NB4 (cell line): ENCODE data around the gene TMEM63A.
"Not testable (repeated sequence)": the region's sequence is repeated elsewhere in the genome, so short reads cannot be mapped to it uniquely, and the experiment has no call there.

Source experiments
- DNase-seq: peaks from one replicate; pipeline ENCODE4 v3.0.0; 2010; ENCODE audit warnings: low read depth
- H3K4me3 ChIP-seq: one replicate; pipeline ENCODE4 v1.5.1; 2011; ENCODE audit warnings: mild to moderate bottlenecking, low read depth, low read length, moderate library complexity
- MYC ChIP-seq: IDR thresholded peaks from 2 replicates; pipeline ENCODE4 v1.6.1; 2011; ENCODE audit warnings: low read depth, low read length
- POLR2A ChIP-seq: IDR thresholded peaks from 2 replicates; pipeline ENCODE4 v1.6.1; 2011; ENCODE audit warnings: mild to moderate bottlenecking; ENCODE audit not compliant: insufficient read length; ENCODE audit errors: extremely low read depth
- TF ChIP-seq, protein P1 (sequence below): IDR thresholded peaks from one replicate; pipeline ENCODE4 v1.5.1; 2012; ENCODE audit warnings: low read depth, low read length
- TF ChIP-seq, protein P2 (sequence below): IDR thresholded peaks from 2 replicates; pipeline ENCODE4 v1.6.1; 2011; ENCODE audit warnings: low read depth, low read length

Gene TMEM63A

DNA sequence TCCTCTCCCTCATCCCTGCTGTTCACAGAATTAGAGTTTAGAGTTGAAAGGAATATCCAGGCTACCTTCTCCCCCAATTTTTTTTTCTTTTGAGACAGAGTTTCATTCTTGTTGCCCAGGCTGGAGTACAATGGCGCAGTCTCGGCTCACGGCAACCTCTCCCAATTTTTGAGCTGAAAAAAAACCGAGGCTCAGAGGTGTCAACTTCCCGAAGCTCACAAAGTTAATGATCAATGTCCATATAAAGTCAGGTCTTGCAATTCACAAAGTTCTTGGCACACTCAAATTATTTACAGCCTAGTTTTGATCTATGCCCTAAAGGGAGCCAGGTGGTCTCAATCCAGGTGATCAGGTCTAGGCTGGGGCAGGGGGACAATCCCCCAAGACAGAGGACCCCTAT lies 7.6 kb upstream of the TMEM63A start:
- TF ChIP-seq, protein P1, sequence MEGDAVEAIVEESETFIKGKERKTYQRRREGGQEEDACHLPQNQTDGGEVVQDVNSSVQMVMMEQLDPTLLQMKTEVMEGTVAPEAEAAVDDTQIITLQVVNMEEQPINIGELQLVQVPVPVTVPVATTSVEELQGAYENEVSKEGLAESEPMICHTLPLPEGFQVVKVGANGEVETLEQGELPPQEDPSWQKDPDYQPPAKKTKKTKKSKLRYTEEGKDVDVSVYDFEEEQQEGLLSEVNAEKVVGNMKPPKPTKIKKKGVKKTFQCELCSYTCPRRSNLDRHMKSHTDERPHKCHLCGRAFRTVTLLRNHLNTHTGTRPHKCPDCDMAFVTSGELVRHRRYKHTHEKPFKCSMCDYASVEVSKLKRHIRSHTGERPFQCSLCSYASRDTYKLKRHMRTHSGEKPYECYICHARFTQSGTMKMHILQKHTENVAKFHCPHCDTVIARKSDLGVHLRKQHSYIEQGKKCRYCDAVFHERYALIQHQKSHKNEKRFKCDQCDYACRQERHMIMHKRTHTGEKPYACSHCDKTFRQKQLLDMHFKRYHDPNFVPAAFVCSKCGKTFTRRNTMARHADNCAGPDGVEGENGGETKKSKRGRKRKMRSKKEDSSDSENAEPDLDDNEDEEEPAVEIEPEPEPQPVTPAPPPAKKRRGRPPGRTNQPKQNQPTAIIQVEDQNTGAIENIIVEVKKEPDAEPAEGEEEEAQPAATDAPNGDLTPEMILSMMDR = no peak
- no peak for TF ChIP-seq POLR2A
- TF ChIP-seq, protein P2, sequence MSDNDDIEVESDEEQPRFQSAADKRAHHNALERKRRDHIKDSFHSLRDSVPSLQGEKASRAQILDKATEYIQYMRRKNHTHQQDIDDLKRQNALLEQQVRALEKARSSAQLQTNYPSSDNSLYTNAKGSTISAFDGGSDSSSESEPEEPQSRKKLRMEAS = no peak
- DNase-seq = no peak
- no peak overlapping the region for H3K4me3 ChIP-seq

DNA sequence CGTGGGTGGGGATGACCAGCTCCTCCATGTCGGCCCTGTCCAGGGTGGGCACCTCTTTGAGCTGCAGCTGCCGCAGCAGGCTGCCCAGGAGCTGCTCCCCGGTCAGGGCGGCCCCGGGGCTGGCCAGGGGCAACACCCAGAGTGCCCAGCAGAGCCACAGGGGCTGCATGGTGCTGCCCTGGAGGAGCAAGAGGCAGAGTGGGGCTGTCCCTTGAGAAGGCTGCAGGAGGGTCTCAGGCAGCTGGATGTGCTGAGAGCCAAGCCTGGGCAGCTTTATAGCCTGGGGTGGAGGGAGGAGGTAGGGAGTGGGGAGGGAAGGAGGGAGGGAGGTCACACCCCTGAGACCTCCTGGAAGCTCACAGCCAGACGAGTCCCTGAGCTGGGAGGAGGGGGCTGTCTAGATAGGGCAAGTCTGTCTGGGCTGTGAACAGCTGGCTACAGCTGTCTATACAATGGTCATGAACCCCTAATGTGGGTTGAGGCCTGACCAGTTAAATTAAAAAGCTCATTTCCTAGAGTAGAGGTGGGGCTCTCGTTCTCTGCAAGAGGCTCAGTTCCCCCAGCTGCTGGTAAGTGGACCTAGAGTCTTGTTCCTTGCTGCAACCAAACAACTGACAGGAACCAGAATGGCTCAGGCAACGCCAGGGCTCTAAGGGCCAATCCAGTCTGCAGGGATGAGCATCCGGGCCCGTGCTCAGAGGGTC lies 6.9 kb upstream of the TMEM63A start, which contains the start of gene LEFTY1:
Gene LEFTY1 (minus strand): TSS at position 249 of the 704 bp plus-strand sequence. CDS start 80 bp downstream, at position 169.
- no peak for DNase-seq
- TF ChIP-seq, protein P1 = no peak
- TF ChIP-seq POLR2A (no peak), MYC (no peak)
- TF ChIP-seq, protein P2 = no peak
- H3K4me3 ChIP-seq = no peak within 1 kb of the TSS

DNA sequence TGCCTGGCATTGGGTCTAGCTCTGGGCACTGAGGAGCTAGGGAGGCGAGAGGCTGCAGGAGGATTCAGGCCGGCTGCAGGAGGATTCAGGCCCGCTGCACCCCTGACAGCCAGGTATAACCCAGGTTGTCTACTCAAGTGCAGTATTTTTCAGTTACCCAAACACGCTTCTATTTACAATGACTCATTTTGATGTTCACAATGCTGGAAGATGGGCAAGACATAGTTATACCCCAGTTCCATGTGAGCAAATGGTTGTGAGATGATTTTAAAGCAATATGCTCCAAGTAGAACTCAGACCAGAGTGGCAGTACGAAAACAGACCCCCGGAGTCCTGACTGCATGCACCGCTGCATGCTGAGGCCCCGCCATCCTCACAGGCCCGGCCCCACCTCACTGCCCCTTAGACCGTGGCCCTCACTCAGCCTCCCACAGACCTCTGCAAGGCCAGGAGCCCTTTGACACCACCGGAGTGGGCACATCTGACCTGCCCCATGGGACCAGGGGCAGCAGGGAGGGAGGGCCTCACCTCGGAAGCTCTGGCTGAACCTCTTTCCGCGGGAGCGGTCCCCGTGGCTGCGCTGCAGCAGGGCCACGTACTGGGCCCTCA lies 6.2 kb upstream of the TMEM63A start:
- DNase-seq = no peak
- no peak overlapping the region for H3K4me3 ChIP-seq
- no peak for TF ChIP-seq POLR2A

DNA sequence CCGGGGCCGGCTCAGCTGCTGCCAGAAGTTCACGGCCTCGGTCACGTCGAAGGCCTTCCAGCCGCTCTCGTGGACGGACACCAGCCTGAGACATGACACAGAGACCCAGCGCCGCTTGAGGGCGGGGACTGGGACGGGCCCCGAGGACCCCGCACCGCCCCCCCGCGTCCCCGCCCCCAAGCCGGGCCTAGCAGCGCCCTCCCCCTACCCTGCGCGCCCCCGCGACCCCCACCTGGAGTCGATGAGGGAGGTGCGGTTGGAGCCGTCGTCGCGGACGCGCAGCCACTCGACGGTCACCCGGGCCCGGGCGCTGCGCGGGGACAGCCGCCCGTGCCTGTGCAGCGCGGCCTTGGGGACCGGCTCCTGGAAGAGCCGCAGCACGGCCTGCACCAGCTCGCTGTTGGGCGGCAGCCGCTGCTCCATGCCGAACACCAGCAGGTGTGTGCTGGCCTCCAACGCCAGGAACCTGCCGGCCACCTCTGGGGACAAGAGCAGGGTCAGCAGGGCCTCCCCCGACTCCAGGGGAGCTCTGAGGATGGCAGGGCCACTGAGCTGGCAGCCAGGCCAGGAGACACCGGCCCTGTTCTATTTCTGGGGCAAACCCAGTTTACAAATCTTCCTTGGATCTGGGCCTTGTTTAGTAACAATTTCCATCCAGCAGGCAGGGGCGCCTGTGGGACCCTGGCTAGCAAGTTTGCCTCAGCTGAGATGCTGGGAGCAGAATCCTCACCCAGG lies 5.5 kb upstream of the TMEM63A start:
- not testable (repeated sequence) for H3K4me3 ChIP-seq, DNase-seq

DNA sequence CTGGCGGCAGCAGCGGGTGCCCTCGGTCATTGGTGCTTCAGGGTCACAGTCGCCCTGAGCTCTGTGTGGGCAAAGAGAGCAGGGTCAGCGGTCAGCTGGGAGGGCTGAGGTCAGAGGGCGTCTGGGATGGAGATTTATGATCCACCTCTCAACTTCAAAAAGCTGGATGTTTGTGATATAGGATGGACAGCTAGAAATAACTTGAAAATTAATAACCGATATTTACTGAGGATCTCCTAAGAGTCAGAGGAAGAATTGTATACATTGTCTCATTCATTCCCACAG lies 4.8 kb upstream of the TMEM63A start:
- TF ChIP-seq, protein P1 = no peak
- TF ChIP-seq POLR2A = no peak
- no peak for TF ChIP-seq MYC
- TF ChIP-seq, protein P2 = no peak
- DNase-seq = no peak
- no peak overlapping the region for H3K4me3 ChIP-seq

DNA sequence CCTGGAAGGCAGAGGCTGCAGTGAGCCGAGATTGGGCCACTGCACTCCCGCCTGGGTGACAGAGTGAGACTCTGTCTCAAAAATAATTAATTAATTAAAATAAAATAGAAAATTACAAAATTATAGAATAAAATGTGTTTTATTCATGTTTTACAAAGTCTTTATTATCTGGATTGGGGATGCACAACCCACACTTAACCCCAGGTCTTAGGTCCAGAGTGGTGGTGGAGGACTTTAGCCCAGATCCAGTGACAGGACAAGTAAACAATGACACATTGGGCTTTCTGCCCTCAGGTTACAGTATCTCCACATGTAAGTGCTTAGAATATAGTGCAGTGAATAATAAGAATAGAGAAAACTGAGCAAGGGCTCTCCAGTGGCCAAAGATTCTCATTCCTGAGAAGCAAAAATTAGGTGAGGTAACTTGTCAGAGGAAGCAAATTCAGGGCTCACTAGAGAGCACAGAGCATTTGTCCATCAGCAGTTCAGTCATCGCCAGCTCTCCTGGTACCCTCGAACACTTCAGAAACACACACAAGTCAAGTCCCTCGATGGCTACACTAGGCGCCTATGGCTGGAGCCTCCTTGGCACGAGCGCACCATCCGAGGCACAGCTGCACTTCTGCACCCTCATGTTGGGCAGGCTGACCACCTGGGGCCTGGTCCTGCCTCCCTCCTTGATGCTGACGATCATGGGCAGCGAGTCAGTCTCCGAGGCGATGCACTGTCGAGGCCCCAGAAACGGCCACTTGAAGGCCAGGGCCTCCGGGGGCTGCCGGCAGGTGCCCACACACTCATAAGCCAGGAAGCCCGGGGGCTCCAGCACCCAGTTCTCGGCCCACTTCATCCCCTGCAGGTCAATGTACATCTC lies 4.2 kb upstream of the TMEM63A start:
- TF ChIP-seq POLR2A (no peak), MYC (no peak)
- TF ChIP-seq, protein P2 = no peak
- TF ChIP-seq, protein P1 = no peak
- DNase-seq = no peak
- no peak overlapping the region for H3K4me3 ChIP-seq
